ENCODE measurements around the gene RNF212.
"Not testable (repeated sequence)": the region's sequence is repeated elsewhere in the genome, so short reads cannot be mapped to it uniquely, and the experiment has no call there.

The RNF212 gene

DNA sequence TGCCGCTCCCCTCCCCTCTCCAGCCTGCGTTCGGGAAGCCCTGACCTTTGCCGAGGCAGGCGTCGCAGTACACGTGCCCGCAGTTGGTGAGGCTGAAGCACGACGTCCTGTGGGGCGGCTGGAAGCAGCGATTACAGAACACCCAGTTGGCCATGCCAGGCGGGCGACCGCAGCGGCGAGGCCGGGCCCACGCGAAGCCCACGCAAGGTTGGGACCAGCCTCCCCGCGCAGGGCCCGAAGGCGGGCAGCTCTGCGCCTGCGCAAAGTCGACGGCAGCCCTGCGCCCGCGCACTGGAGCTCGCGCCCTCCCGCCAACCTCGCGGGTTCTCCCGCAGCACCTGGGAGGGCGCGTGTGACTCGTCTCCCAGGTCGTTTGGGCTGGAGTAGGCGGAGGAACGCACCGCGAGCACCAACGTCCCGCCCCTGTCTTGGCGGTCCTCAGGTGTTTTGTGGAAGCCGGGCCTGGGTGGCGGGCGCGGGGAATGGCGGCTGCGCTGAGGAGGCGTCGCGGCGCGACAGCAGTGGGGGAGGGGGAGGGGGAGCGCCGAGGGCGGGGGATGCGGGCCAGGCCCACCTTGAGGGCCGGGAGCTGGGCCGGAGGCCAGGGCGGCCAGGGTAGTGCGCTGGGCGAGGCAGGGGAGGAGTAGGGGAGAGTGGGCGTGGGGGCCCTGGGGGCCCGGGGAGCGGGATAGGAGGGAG, at the start of gene RNF212:
Gene RNF212 (minus strand): TSS at position 254 of the 699 bp plus-strand sequence. CDS start 100 bp downstream, at position 154.
- DNase-seq = peak; percentile 53

DNA sequence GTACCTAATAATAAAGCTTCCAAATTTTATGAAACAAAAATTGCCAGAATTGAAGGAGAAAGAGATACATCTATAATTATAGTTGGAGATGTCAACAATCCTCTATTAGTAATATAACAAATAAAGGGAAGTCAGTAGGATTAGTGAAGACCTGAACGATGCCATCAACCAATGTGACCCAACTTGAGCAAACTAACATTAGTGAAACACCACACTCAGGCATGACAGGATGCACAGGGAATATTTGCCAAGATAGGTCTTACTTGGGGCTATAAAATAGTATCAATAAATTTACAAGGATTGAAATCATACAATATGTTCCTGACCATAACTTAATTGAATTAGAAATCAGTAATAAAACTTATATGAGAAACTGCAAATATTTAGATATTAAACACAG, 47.0 kb upstream of the RNF212 start:
- DNase-seq = no peak

GRCh38 chr4:1156069-1156468, 42.7 kb upstream of the RNF212 start:
- DNase-seq = no peak

- DNase-seq = no peak
Observed at GRCh38 chr4:1155314-1155713, 42.0 kb upstream of the RNF212 start.

GRCh38 chr4:1154523-1155182, 41.3 kb upstream of the RNF212 start:
- DNase-seq = peak; percentile 53

DNA sequence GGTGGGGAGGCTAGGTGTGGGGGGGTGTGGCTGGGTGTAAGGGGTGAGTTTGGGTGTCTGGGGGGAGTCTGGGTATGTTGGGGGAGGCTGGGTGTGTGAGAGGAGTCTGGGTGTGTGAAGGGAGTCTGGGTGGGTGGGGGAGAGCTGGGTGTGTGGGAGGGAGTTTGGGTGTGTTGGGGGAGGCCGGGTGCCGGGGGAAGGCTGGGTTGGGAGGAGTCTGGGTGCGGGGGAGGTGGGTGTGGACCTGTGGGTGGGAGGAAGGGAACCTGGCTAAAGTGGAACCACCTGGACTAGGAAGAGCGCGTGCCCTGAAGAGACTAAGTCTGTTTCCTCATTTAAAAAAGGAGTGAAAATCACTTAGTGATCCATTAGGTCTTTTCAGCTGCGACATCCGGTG, 40.8 kb upstream of the RNF212 start:
- DNase-seq = no peak

- no peak for DNase-seq
Observed at GRCh38 chr4:1153567-1154090, 40.3 kb upstream of the RNF212 start.

DNA sequence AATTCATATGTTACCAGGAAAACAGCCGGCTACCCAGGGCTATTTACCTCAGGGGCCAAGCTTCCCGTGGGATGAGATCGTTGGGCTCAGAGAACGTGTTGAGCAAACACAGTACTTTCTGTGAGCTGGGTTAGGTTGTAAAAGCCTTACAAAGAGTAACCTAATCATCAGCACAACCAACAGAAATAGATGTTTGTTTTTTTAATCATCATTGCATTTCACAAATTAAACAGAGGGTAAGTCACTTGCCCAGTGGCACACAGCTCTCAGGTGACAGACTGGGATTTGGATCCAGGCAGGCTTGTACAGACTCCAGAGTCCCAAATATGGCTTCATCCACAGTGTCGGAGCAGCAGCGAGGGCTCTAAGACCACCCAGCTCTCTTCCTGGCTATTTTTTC, 38.9 kb upstream of the RNF212 start:
- no peak for DNase-seq

- peak; percentile 44 for DNase-seq
Observed at GRCh38 chr4:1151541-1151940, 38.2 kb upstream of the RNF212 start.

- no peak for DNase-seq
Observed at GRCh38 chr4:1150875-1151274, 37.5 kb upstream of the RNF212 start.

GRCh38 chr4:1139860-1140259, 26.5 kb upstream of the RNF212 start:
- DNase-seq = no peak

- no peak for DNase-seq
Observed at GRCh38 chr4:1137850-1138249, 24.5 kb upstream of the RNF212 start.

GRCh38 chr4:1137063-1137776, 23.9 kb upstream of the RNF212 start:
- no peak for DNase-seq

GRCh38 chr4:1136048-1136447, 22.7 kb upstream of the RNF212 start:
- no peak for DNase-seq

DNA sequence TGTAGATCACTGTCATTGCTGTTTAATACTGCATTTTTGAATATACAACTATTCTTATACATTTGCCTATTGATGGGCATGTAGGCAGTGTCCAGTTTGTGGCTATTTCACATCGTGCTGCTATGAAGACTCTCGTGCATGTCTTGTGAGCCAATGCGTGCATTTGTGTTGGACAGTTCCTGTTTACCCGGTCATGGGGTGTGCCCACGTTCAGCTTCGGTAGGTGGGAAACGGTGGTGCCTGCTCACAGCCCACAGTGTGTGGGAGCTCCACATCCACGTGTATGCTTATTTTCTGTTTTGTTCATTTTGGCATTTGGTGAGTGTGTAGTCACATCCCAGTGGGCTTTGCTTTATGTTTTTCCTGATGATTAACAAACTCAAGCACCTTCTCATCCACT, 19.7 kb upstream of the RNF212 start:
- DNase-seq = no peak

DNA sequence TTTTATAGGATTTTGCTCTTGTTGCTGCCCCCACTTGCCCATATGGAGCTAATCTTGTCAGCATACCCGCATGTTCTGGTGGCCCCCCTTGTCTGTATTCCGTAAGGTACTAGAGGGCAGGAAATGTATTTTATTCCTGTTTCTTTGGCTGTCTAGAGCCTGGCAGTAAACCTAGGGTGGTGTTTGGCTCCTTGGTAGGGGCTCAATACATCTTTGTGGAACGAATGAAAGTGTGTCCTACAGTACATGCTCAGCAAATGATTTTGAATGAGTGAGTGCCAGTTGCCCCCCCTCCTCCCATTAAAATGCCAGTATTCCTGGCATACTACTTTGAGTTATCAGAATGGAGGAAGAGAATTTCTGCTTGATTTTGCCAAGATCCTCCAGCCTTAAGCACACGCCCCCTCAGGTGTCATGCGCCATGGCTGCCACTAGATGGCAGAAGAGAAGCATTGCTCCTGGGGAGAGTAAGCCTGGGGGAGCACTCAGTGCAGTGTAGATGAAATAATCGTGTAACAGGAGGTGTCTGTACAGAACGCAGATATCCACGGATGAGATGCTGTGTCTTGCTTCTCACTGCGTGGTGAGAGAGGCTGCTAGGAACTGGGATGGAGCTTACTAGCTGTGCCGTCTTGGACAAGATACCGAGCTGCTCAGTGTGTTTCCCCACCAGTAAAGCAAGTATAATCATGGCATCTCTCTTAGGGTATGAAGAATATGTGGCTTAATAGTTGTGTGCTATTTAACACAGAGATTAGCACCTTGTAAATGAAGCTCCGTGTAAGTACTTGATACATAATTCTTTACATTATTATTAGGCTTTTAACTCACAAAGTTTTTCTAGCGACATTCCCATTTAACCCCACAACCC, 17.2 kb upstream of the RNF212 start:
- peak; percentile 84 for DNase-seq

DNA sequence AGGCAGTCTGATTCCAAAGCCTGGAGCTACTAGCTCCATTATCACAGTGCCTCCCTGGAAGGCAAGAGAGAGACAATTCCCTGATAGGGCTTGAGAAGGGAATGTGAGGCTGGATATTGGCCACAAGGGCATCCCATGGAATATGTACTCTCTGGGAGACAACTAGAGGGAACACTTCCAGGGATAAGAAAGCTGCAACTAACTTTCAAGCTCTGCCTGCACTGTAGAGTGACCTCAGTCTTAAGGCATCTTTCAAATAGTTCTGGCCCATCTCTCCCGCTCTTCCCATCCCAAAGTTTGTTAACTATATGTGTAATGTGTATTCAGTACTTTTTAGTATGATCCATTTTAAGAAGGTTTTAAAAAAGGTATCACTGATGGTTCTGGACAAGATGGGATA, 13.1 kb upstream of the RNF212 start:
- DNase-seq = no peak

DNA sequence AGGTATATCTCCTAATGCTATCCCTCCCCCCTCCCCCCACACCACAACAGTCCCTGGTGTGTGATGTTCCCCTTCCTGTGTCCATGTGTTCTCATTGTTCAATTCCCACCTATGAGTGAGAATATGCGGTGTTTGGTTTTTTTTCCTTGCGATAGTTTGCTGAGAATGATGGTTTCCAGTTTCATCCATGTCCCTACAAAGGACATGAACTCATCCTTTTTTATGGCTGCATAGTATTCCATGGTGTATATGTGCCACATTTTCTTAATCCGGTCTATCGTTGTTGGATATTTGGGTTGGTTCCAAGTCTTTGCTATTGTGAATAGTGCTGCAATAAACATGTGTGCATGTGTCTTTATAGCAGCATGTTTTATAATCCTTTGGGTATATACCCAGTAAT, 12.1 kb upstream of the RNF212 start:
- DNase-seq = not testable (repeated sequence)

DNA sequence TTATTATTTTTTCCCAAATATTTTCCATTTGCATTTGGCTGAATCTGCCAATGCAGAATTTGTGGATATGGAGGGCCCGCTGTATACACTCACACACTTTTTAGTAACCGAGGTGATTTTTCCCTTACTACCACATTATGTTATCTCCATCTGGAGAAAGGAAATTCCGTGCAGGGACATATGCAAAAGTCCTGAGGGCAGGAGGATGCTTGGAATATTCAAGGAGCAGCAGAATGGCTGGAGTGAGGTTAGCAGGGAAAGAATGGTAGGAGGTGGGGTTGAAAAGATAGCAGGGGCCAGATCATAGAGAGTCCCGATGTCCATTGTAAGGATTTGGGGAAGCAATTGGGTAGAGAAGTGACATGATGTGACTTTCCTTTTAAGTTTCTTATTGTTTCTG, 11.5 kb upstream of the RNF212 start:
- DNase-seq = no peak

- DNase-seq = no peak
Observed at GRCh38 chr4:1122505-1122904, 9.1 kb upstream of the RNF212 start.

- no peak for DNase-seq
Observed at GRCh38 chr4:1116838-1117237, 3.5 kb upstream of the RNF212 start.

- no peak for DNase-seq
Observed at GRCh38 chr4:1115528-1116293, 2.3 kb upstream of the RNF212 start.

All from right hindlimb (tissue), 1 donor.